ENCODE measurements around the gene RASGRF2.

RASGRF2 gene

GRCh38 chr5:81078930-81079329, 118.8 kb downstream of the RASGRF2 start:
- no peak overlapping the region for H3K4me3 ChIP-seq (replicated peaks; ENCODE audit: low read depth, low read length)
- no peak for DNase-seq (ENCODE audit: extremely low read depth, low read depth)
- TF ChIP-seq CTCF (IDR thresholded peaks at IDR 0.05; ENCODE audit: low read depth, low read length, missing control alignments), result no peak

- no peak for TF ChIP-seq CTCF (IDR thresholded peaks at IDR 0.05; ENCODE audit: low read depth, low read length, missing control alignments)
These were observed 120.8 kb downstream of the RASGRF2 start for GRCh38 chr5:81080809-81081460.

GRCh38 chr5:81081461-81081835, 121.3 kb downstream of the RASGRF2 start:
- no peak for TF ChIP-seq CTCF (IDR thresholded peaks at IDR 0.05; ENCODE audit: low read depth, low read length, missing control alignments)
- H3K4me3 ChIP-seq (replicated peaks; ENCODE audit: low read depth, low read length), result no peak overlapping the region
- no peak for DNase-seq (ENCODE audit: extremely low read depth, low read depth)

More at GRCh38 chr5:81080809-81081460, 120.8 kb downstream of the RASGRF2 start:
- no peak for DNase-seq (ENCODE audit: extremely low read depth, low read depth)
- H3K4me3 ChIP-seq (replicated peaks; ENCODE audit: low read depth, low read length), result no peak overlapping the region

GRCh38 chr5:81086881-81087281, 126.7 kb downstream of the RASGRF2 start:
- DNase-seq (ENCODE audit: extremely low read depth, low read depth), result no peak
- no peak for TF ChIP-seq CTCF (IDR thresholded peaks at IDR 0.05; ENCODE audit: low read depth, low read length, missing control alignments)

GRCh38 chr5:81091199-81091598, 131.0 kb downstream of the RASGRF2 start:
- no peak for TF ChIP-seq CTCF (IDR thresholded peaks at IDR 0.05; ENCODE audit: low read depth, low read length, missing control alignments)
- no peak for DNase-seq (ENCODE audit: extremely low read depth, low read depth)
- H3K4me3 ChIP-seq (replicated peaks; ENCODE audit: low read depth, low read length), result no peak overlapping the region

More at GRCh38 chr5:81086881-81087281, 126.7 kb downstream of the RASGRF2 start:
- no peak overlapping the region for H3K4me3 ChIP-seq (replicated peaks; ENCODE audit: low read depth, low read length)

GRCh38 chr5:81093536-81094196, 133.5 kb downstream of the RASGRF2 start:
- no peak for DNase-seq (ENCODE audit: extremely low read depth, low read depth)
- H3K4me3 ChIP-seq (replicated peaks; ENCODE audit: low read depth, low read length), result no peak overlapping the region
- TF ChIP-seq CTCF (IDR thresholded peaks at IDR 0.05; ENCODE audit: low read depth, low read length, missing control alignments), result no peak

Measured in HFF-Myc (cell line).